H1 (cell line): ENCODE data around the gene ALG6. TPM values are rescaled to one million over a fixed set of nuclear protein-coding genes. Genes with fewer than 3 reads are reported as not detected.

ENCODE experiments used
- CTCF ChIA-PET: fragments of 300-600 bp; sonication (Branson Sonifier 250); formaldehyde crosslinking; loops from one replicate; lab custom pipeline; 2021; ENCODE audit not compliant: partially characterized antibody; lab: Charles Lee
- POLR2A ChIA-PET: fragments of 300-600 bp; sonication (Branson Sonifier 250); formaldehyde crosslinking; loops from one replicate; lab custom pipeline; 2021; ENCODE audit warnings: inconsistent platforms; ENCODE audit not compliant: partially characterized antibody; lab: Charles Lee
- DNase-seq, 2 experiments: peaks; one replicate each; pipeline versions ENCODE4 v3.0.0 to v3.0.0-alpha.2; 2010 to 2022; ENCODE audit warnings: low spot score in 2 of 2, low read depth in 1 of 2, mixed read lengths in 1 of 2
- FAIRE-seq: peaks from 2 replicates; lab custom pipeline; 2011; peaks lifted over from hg19 to GRCh38; lab: Jason Lieb, UNC
- H2AFZ ChIP-seq: 2 replicates; pipeline ENCODE4 v1.8.1; 2012; ENCODE audit warnings: low read length, inconsistent platforms
- H2AK5ac ChIP-seq: 2 replicates; pipeline ENCODE4 v1.6.1; 2013; ENCODE audit warnings: low read depth, low read length
- H2BK120ac ChIP-seq: replicated peaks from 2 replicates; pipeline ENCODE3; 2013; ENCODE audit warnings: low read depth, low read length, inconsistent platforms
- H2BK12ac ChIP-seq: 2 replicates; pipeline ENCODE4 v1.6.1; 2013; ENCODE audit warnings: low read depth, low read length
- H2BK15ac ChIP-seq: 2 replicates; pipeline ENCODE4 v1.6.1; 2013; ENCODE audit warnings: low read length
- H2BK20ac ChIP-seq: 2 replicates; pipeline ENCODE4 v1.6.1; 2013; ENCODE audit warnings: low read length
- H2BK5ac ChIP-seq: 2 replicates; pipeline ENCODE4 v1.6.1; 2013; ENCODE audit warnings: low read depth, low read length
- H3K14ac ChIP-seq: 2 replicates; pipeline ENCODE4 v1.6.1; 2013; ENCODE audit warnings: inconsistent platforms; ENCODE audit not compliant: insufficient read length
- H3K18ac ChIP-seq: 2 replicates; pipeline ENCODE4 v1.6.1; 2013; ENCODE audit warnings: low read length; ENCODE audit errors: extremely low read depth
- H3K23ac ChIP-seq: 2 replicates; pipeline ENCODE4 v1.6.1; 2013; ENCODE audit warnings: inconsistent platforms; ENCODE audit not compliant: insufficient read length
- H3K23me2 ChIP-seq: 2 replicates; pipeline ENCODE4 v1.6.1; 2013; ENCODE audit warnings: low read depth, low read length
- H3K27ac ChIP-seq: 2 replicates; pipeline ENCODE4 v1.6.1; 2011; ENCODE audit warnings: low read depth, low read length, inconsistent platforms
- H3K27me3 ChIP-seq, 4 experiments: replicated peaks in 1 of 4; 1 replicate in 1 of 4; 2 replicates in 3 of 4; pipeline versions ENCODE4 v1.6.1 to v1.8.1; 2011 to 2013; ENCODE audit warnings: low read length in 3 of 4, mild to moderate bottlenecking in 3 of 4, inconsistent platforms in 2 of 4, mixed read lengths in 2 of 4, moderate library complexity in 1 of 4; ENCODE audit not compliant: control insufficient read depth in 3 of 4, insufficient read depth in 3 of 4; ENCODE audit errors: extremely low read depth in 1 of 4
- H3K36me3 ChIP-seq, 4 experiments: 2 replicates each; pipeline versions ENCODE4 v1.6.1 to v1.8.1; 2011 to 2013; ENCODE audit warnings: mild to moderate bottlenecking in 4 of 4, low read length in 3 of 4, moderate library complexity in 2 of 4, control low read depth in 1 of 4, inconsistent platforms in 1 of 4; ENCODE audit not compliant: insufficient read depth in 4 of 4, control insufficient read depth in 2 of 4
- H3K4ac ChIP-seq: replicated peaks from 2 replicates; pipeline ENCODE3; 2013; ENCODE audit warnings: low read length, low read depth, mixed read lengths, inconsistent platforms; ENCODE audit not compliant: insufficient read length
- H3K4me1 ChIP-seq, 4 experiments: replicated peaks in 1 of 4; 1 replicate in 1 of 4; 2 replicates in 3 of 4; pipeline versions ENCODE4 v1.6.1 to v1.8.1; 2011 to 2013; ENCODE audit warnings: low read length in 3 of 4, inconsistent platforms in 2 of 4, mixed read lengths in 1 of 4; ENCODE audit not compliant: insufficient read depth in 4 of 4, control insufficient read depth in 3 of 4
- H3K4me2 ChIP-seq, 2 experiments: 2 replicates each; pipeline versions ENCODE4 v1.6.1 to v1.8.1; 2011 to 2013; ENCODE audit warnings: low read depth in 2 of 2, low read length in 2 of 2, control low read depth in 1 of 2, inconsistent platforms in 1 of 2, mild to moderate bottlenecking in 1 of 2; ENCODE audit not compliant: insufficient read depth in 1 of 2
- H3K4me3 ChIP-seq, 4 experiments: fragments of 200-600, 300-600 bp in 1 of 4; sonication (generic), shearing (Covaris generic), sonication (Bioruptor Twin) in 1 of 4; 2 replicates each; pipeline versions ENCODE4 v1.5.1 to v1.8.1; 2011 to 2016; ENCODE audit warnings: low read length in 4 of 4, low read depth in 3 of 4, control low read depth in 2 of 4, inconsistent platforms in 2 of 4, mild to moderate bottlenecking in 2 of 4, mixed read lengths in 1 of 4, moderate library complexity in 1 of 4; ENCODE audit not compliant: insufficient read depth in 2 of 4; ENCODE audit errors: extremely low read depth in 1 of 4
- H3K56ac ChIP-seq: replicated peaks from 2 replicates; pipeline ENCODE3; 2013; ENCODE audit warnings: low read depth, mild to moderate bottlenecking, mixed read lengths, low read length, inconsistent platforms; ENCODE audit not compliant: insufficient read length
- H3K79me1 ChIP-seq: 2 replicates; pipeline ENCODE4 v1.6.1; 2013; ENCODE audit warnings: low read depth, low read length, control low read depth
- H3K79me2 ChIP-seq, 2 experiments: 2 replicates each; pipeline versions ENCODE4 v1.6.1 to v1.8.1; 2012 to 2013; ENCODE audit warnings: low read length in 2 of 2, mild to moderate bottlenecking in 2 of 2, inconsistent platforms in 1 of 2; ENCODE audit not compliant: insufficient read depth in 2 of 2, control insufficient read depth in 1 of 2
- H3K9ac ChIP-seq, 4 experiments: replicated peaks in 1 of 4; 1 replicate in 1 of 4; 2 replicates in 3 of 4; pipeline versions ENCODE4 v1.6.1 to v1.8.1; 2011 to 2013; ENCODE audit warnings: low read depth in 3 of 4, low read length in 3 of 4, control low read depth in 2 of 4, mild to moderate bottlenecking in 2 of 4, moderate library complexity in 2 of 4, inconsistent platforms in 1 of 4; ENCODE audit errors: extremely low read depth in 1 of 4
- H3K9me3 ChIP-seq, 2 experiments: 2 replicates each; pipeline versions ENCODE4 v1.6.1 to v1.8.1; 2012 to 2013; ENCODE audit warnings: mild to moderate bottlenecking in 2 of 2, moderate library complexity in 2 of 2, control low read depth in 1 of 2, inconsistent platforms in 1 of 2, low read depth in 1 of 2, low read length in 1 of 2, mixed read lengths in 1 of 2; ENCODE audit not compliant: insufficient read depth in 2 of 2
- H4K20me1 ChIP-seq, 2 experiments: replicated peaks in 1 of 2; 2 replicates each; pipeline versions ENCODE3 to v1.8.1; 2011 to 2013; ENCODE audit warnings: inconsistent platforms in 2 of 2, low read length in 2 of 2, mild to moderate bottlenecking in 1 of 2; ENCODE audit not compliant: insufficient read depth in 2 of 2, control insufficient read depth in 1 of 2
- H4K5ac ChIP-seq: 2 replicates; pipeline ENCODE4 v1.6.1; 2013; ENCODE audit warnings: low read length, low read depth, mixed read lengths, inconsistent platforms; ENCODE audit not compliant: insufficient read length
- H4K8ac ChIP-seq: 2 replicates; pipeline ENCODE4 v1.8.0; 2013; ENCODE audit warnings: mild to moderate bottlenecking, moderate library complexity, low read length, inconsistent platforms; ENCODE audit not compliant: insufficient read depth; ENCODE audit errors: extremely low read depth
- H4K91ac ChIP-seq: replicated peaks from 2 replicates; pipeline ENCODE3; 2013; ENCODE audit warnings: low read length, mixed read lengths, inconsistent platforms; ENCODE audit not compliant: insufficient read length
- CBX8 ChIP-seq: fragments of 300-800, 300-1000 bp; sonication (generic); IDR thresholded peaks from 2 replicates; pipeline ENCODE4 v1.7.1; 2016; ENCODE audit warnings: low read depth, low read length, borderline replicate concordance
- EGR1 ChIP-seq: IDR thresholded peaks from 2 replicates; pipeline ENCODE4 v1.6.1; 2011; ENCODE audit warnings: low read depth, low read length, borderline replicate concordance
- EP300 ChIP-seq, 2 experiments: IDR thresholded peaks; 1 replicate in 1 of 2; 2 replicates in 1 of 2; pipeline ENCODE4 v1.6.1; 2011 to 2012; ENCODE audit warnings: low read depth in 2 of 2, low read length in 2 of 2, mild to moderate bottlenecking in 2 of 2, borderline replicate concordance in 1 of 2, inconsistent platforms in 1 of 2, moderate library complexity in 1 of 2
- JUN ChIP-seq: IDR thresholded peaks from 2 replicates; pipeline ENCODE4 v1.6.1; 2011; ENCODE audit warnings: low read depth, mild to moderate bottlenecking, improper control_type of control experiment, low read length
- KDM1A ChIP-seq: fragments of 200-600, 300-600 bp; sonication (generic); IDR thresholded peaks from 2 replicates; pipeline ENCODE4 v1.7.1; 2016; ENCODE audit warnings: mild to moderate bottlenecking, low read length, borderline replicate concordance
- POU5F1 ChIP-seq: IDR thresholded peaks from 2 replicates; pipeline ENCODE4 v1.6.1; 2011; ENCODE audit warnings: low read depth, mild to moderate bottlenecking, low read length, moderate library complexity
- RNF2 ChIP-seq: fragments of 200-900, 300-1000 bp; sonication (generic); IDR thresholded peaks from 2 replicates; pipeline ENCODE4 v1.7.1; 2016; ENCODE audit warnings: borderline replicate concordance, low read depth, mild to moderate bottlenecking, antibody characterized with exemption, low read length; ENCODE audit not compliant: poor library complexity, severe bottlenecking; ENCODE audit errors: missing control alignments
- SIRT6 ChIP-seq: IDR thresholded peaks from one replicate; pipeline ENCODE4 v1.7.1; 2012; ENCODE audit warnings: low read length, inconsistent platforms
- SP4 ChIP-seq: IDR thresholded peaks from 2 replicates; pipeline ENCODE4 v1.6.1; 2012; ENCODE audit warnings: low read length, inconsistent platforms
- SUZ12 ChIP-seq: fragments of 200-600 bp; sonication (generic); IDR thresholded peaks from 2 replicates; pipeline ENCODE4 v1.6.1; 2012; ENCODE audit warnings: mild to moderate bottlenecking, inconsistent platforms, low read length, moderate library complexity, mixed read lengths
- WGBS, 2 experiments: shearing (Covaris generic) in 1 of 2; methylation state at CpG; one replicate each; pipeline versions ENCODE4 v1.1.6 to v1.1.7; 2013 to 2015; ENCODE audit warnings: low lambda C conversion rate in 2 of 2, mixed read lengths in 2 of 2, inconsistent platforms in 1 of 2, low coverage in 1 of 2, missing lambda C conversion rate in 1 of 2; ENCODE audit not compliant: insufficient replicate concordance in 2 of 2, insufficient coverage in 1 of 2, insufficient read length in 1 of 2; ENCODE audit errors: extremely low coverage in 1 of 2, missing lambda C conversion rate in 1 of 2; 5-methylcytosine and 5-hydroxymethylcytosine counted together
- polyA plus RNA-seq, 7 experiments: library from polyadenylated mRNA; depleted of rRNA in 3 of 7; stranded (reverse) in 5 of 7; unstranded in 2 of 7; fragments of >200 nt in 5 of 7; fragments of 200-250 nt in 2 of 7; gene quantifications; 1 replicate in 5 of 7; 2 replicates in 1 of 7; 4 replicates in 1 of 7; pipeline versions ENCODE4 v1.2.1 to v1.2.3, GENCODE V29; 2011 to 2013; ENCODE audit warnings: missing spikeins in 2 of 7, mixed read lengths in 2 of 7
- total RNA-seq: library from RNA; stranded (reverse); fragmentation: NEBNext Ultra II Directional; extraction: Animal tissue kit (Norgen Biotek cat#: 25700); gene quantifications from 2 replicates; pipeline ENCODE4 v1.2.1, GENCODE V29; 2021
- TF ChIP-seq, protein P1 (sequence below): IDR thresholded peaks from 2 replicates; pipeline ENCODE4 v1.6.1; 2012; ENCODE audit warnings: inconsistent platforms

Gene ALG6
- total and polyA plus RNA-seq, 2 of the 8 experiments (the other 6 are each of a cell fraction or from before 2014, with no cell fraction given): 17.8 to 26.8 TPM

DNA sequence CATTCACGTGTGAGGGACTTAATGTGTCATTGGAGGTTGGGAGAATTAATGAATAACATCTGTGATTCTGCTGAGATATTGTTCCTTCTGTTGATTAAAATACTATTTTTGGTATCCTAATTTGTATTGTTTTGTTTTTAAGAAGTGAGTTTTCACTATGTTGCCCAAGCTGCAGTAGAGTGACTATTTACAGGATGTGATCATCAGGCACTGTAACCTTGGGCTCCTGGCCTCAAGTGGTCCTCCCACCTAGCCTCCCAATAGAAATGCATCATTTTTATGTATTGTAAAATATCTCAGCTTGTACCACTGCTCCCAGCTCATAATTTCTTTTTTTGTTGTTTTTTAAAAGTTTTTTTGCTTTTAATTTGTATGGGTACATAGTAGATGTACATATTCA is 14.3 kb downstream of the ALG6 start:
- 0 out of 2 replicates have a peak, but pooled peaks cover 2% of the 10 kb centered on the region for H3K79me1 ChIP-seq
- FAIRE-seq: no peak
- H3K27me3 ChIP-seq: no peaks in the 10 kb centered on the region
- no peak overlapping the region for H2BK120ac ChIP-seq
- peaks cover 0 to 6% (median 0%) of the 10 kb centered on the region in 4 experiments; a peak in 2 of 8 replicates for H3K36me3 ChIP-seq
- H3K27ac ChIP-seq: no peak overlapping the region
- H2AK5ac ChIP-seq: no peak overlapping the region
- no peak overlapping the region for H3K4me3 ChIP-seq
- no peak overlapping the region for H3K18ac ChIP-seq
- CTCF ChIA-PET: interaction anchor here (1.7 kb wide), 1 partner anchor 176 kb away, joined by 4 read pairs; no protein-coding TSS in a partner anchor
- H4K20me1 ChIP-seq: no peaks in the 10 kb centered on the region
- no peak overlapping the region for H2AFZ ChIP-seq
- H3K4me1 ChIP-seq: no peaks in the 10 kb centered on the region
- H3K9me3 ChIP-seq: no peaks in the 10 kb centered on the region
- POLR2A ChIA-PET: no interaction called here
- WGBS, 2 experiments: 100% methylated on average over 1 of the region's 1 CpG; no CpG with 5 or more reads in 1 of the 2 experiments
- H3K4me2 ChIP-seq: no peak overlapping the region
- H3K4ac ChIP-seq: no peak overlapping the region
- DNase-seq: no peak
- H2BK12ac ChIP-seq: no peak overlapping the region
- H2BK20ac ChIP-seq: no peak overlapping the region
- H3K56ac ChIP-seq: no peak overlapping the region
- H3K9ac ChIP-seq: no peak overlapping the region
- no peak overlapping the region for H2BK15ac ChIP-seq
- H4K5ac ChIP-seq: no peak overlapping the region
- H3K79me2 ChIP-seq: 0 out of 4 replicates have a peak, but pooled peaks cover 0 to 5% of the 10 kb centered on the region in 2 experiments
- TF ChIP-seq, protein P1, sequence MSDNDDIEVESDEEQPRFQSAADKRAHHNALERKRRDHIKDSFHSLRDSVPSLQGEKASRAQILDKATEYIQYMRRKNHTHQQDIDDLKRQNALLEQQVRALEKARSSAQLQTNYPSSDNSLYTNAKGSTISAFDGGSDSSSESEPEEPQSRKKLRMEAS: no peak
- TF ChIP-seq CBX8: no peak
- TF ChIP-seq EP300 (IDR thresholded peaks at IDR 0.05; ENCODE audit: borderline replicate concordance in 1 of 2, low read depth in 2 of 2, low read length in 2 of 2): no peak
- TF ChIP-seq RNF2: no peak
- no peak for TF ChIP-seq KDM1A
- TF ChIP-seq JUN: no peak
- no peak for TF ChIP-seq POU5F1
- no peak for TF ChIP-seq SUZ12
- no peak for TF ChIP-seq SIRT6
- no peak for TF ChIP-seq SP4
- no peak for TF ChIP-seq EGR1
- H4K8ac ChIP-seq: no peak overlapping the region
- no peak overlapping the region for H4K91ac ChIP-seq
- H2BK5ac ChIP-seq: no peak overlapping the region
- no peaks in the 10 kb centered on the region for H3K23me2 ChIP-seq
- no peak overlapping the region for H3K23ac ChIP-seq
- no peak overlapping the region for H3K14ac ChIP-seq
